ENCODE data around the gene SLC6A6. TPM values are rescaled to one million over a fixed set of nuclear protein-coding genes. Genes with fewer than 3 reads are reported as not detected.

SLC6A6 gene
- total RNA-seq, 1 donor from 2014 or later = 30.3 TPM

- H3K36me3 Mint-ChIP-seq = peaks cover 16% of the 10 kb centered on the region
- H3K4me3 Mint-ChIP-seq = no peak overlapping the region
- no peaks in the 10 kb centered on the region for H3K27me3 Mint-ChIP-seq
- no peak for DNase-seq (ENCODE audit: extremely low spot score, unreplicated experiment)
- peaks cover 17% of the 10 kb centered on the region for H3K4me1 Mint-ChIP-seq (ENCODE audit: unreplicated experiment)
- H3K9me3 Mint-ChIP-seq = no peaks in the 10 kb centered on the region
- no peak for TF ChIP-seq CTCF (conservative IDR thresholded peaks at IDR 0.05)
- no peak overlapping the region for H3K27ac Mint-ChIP-seq
These were observed 69.3 kb downstream of the SLC6A6 start for GRCh38 chr3:14471690-14472089.

GRCh38 chr3:14472471-14473351 lies 70.3 kb downstream of the SLC6A6 start:
- H3K36me3 Mint-ChIP-seq = peaks cover 19% of the 10 kb centered on the region
- DNase-seq (ENCODE audit: extremely low spot score, unreplicated experiment) = no peak
- H3K27ac Mint-ChIP-seq = no peak overlapping the region
- no peak overlapping the region for H3K4me3 Mint-ChIP-seq
- H3K4me1 Mint-ChIP-seq (ENCODE audit: unreplicated experiment) = peaks cover 17% of the 10 kb centered on the region
- no peak for TF ChIP-seq CTCF (conservative IDR thresholded peaks at IDR 0.05)
- H3K9me3 Mint-ChIP-seq = no peaks in the 10 kb centered on the region
- H3K27me3 Mint-ChIP-seq = no peaks in the 10 kb centered on the region

GRCh38 chr3:14473411-14473891 lies 71.0 kb downstream of the SLC6A6 start:
- no peak for TF ChIP-seq CTCF (conservative IDR thresholded peaks at IDR 0.05)
- Mint-ChIP-seq H3K9me3 (no peaks in the 10 kb centered on the region), H3K36me3 (peaks cover 19% of the 10 kb centered on the region), H3K27me3 (no peaks in the 10 kb centered on the region), H3K27ac (peak overlapping the region; percentile 56), H3K4me3 (no peak overlapping the region), H3K4me1 (ENCODE audit: unreplicated experiment) (peaks cover 17% of the 10 kb centered on the region)
- no peak for DNase-seq (ENCODE audit: extremely low spot score, unreplicated experiment)

- H3K27ac Mint-ChIP-seq = no peak overlapping the region
- no peak for DNase-seq (ENCODE audit: extremely low spot score, unreplicated experiment)
- H3K36me3 Mint-ChIP-seq = peaks cover 26% of the 10 kb centered on the region
- no peaks in the 10 kb centered on the region for H3K27me3 Mint-ChIP-seq
- H3K9me3 Mint-ChIP-seq = no peaks in the 10 kb centered on the region
- no peak for TF ChIP-seq CTCF (conservative IDR thresholded peaks at IDR 0.05)
- no peak overlapping the region for H3K4me3 Mint-ChIP-seq
- peaks cover 17% of the 10 kb centered on the region for H3K4me1 Mint-ChIP-seq (ENCODE audit: unreplicated experiment)
These were observed 72.1 kb downstream of the SLC6A6 start for GRCh38 chr3:14474363-14475081.

- Mint-ChIP-seq H3K27me3 (no peaks in the 10 kb centered on the region), H3K4me1 (ENCODE audit: unreplicated experiment) (peaks cover 17% of the 10 kb centered on the region), H3K4me3 (no peak overlapping the region), H3K36me3 (peaks cover 26% of the 10 kb centered on the region), H3K27ac (no peak overlapping the region), H3K9me3 (no peaks in the 10 kb centered on the region)
- no peak for DNase-seq (ENCODE audit: extremely low spot score, unreplicated experiment)
- no peak for TF ChIP-seq CTCF (conservative IDR thresholded peaks at IDR 0.05)
These were observed 73.2 kb downstream of the SLC6A6 start for GRCh38 chr3:14475621-14476020.
